ENCODE results near the gene HM13.

The HM13 gene

DNA sequence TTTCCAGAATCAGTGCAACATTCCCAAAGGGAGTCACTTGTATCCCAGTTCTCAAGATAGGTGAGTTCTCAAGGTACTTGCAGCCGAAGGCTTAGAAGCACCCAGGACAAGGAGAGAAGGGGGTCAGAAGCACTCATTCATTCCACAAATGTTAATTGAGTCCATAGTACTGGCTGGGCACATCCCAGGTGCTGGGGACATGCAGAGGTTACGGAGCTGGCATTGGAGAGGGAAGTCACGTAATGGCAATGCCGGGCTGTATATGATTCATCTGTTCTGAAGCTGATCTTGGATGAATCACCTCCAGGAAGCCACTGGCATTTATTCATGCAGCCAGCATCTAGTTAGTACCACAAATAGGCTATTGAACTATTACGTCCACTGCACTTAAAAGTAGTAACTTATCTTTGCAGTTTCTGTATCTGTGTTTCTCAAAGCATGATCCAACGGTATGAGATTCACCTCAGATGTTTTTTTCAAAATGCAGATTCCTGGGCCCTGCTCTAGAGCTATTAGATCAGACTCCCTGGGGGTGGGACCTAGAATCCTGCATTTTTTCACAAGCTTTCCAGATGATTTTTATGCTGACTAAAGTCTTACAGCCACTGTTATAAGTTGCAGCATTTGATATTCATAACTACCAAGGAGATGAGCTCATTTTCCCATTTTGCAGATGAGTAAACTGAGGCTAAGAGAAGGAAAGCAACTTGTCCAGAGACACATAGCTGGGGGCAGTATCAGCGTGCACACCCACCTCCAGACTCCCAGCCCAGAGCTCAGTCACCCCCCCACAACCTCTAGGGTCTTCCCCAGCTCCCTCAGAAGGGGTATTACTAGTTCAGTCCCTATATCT lies 46.7 kb downstream of the HM13 start:
- Histone ChIP-seq H3K4me2 (ENCODE audit: low read depth, low read length, poor library complexity, severe bottlenecking) (peak overlapping the region; percentile 8), H3K27me3 (ENCODE audit: insufficient read depth, low read length, poor library complexity, severe bottlenecking) (no peaks in the 10 kb centered on the region), H3F3A (ENCODE audit: low read depth) (no peaks in the 10 kb centered on the region), H3K9ac (ENCODE audit: low read depth, low read length, poor library complexity, severe bottlenecking) (no peak overlapping the region), H3K9me3 (ENCODE audit: insufficient read depth, low read depth, low read length) (no peaks in the 10 kb centered on the region), H3K9me2 (replicated peaks; ENCODE audit: low read depth, low read length) (no peaks in the 10 kb centered on the region), H3K79me2 (ENCODE audit: insufficient read depth, low read length) (no peaks in the 10 kb centered on the region), H4K20me1 (ENCODE audit: insufficient read depth, low read length, poor library complexity, severe bottlenecking) (no peaks in the 10 kb centered on the region), H2AFZ (ENCODE audit: low read length) (no peak overlapping the region), H3K4me3 (ENCODE audit: low read length, poor library complexity, severe bottlenecking) (no peak overlapping the region), H3K4me1 (ENCODE audit: insufficient read depth, low read length, poor library complexity, severe bottlenecking) (peaks cover 10% of the 10 kb centered on the region), H3K36me3 (ENCODE audit: insufficient read depth, low read length) (peaks cover 47% of the 10 kb centered on the region; the same call in 1 of the 2 replicates)
- TF ChIP-seq CTCF (conservative IDR thresholded peaks at IDR 0.05; ENCODE audit: low read length) (no peak), EZH2phosphoT487 (IDR thresholded peaks at IDR 0.05; ENCODE audit: borderline replicate concordance) (no peak)

GRCh38 chr20:31562241-31562640 lies 48.0 kb downstream of the HM13 start:
- no peak overlapping the region for H3K4me3 ChIP-seq (ENCODE audit: low read length, poor library complexity, severe bottlenecking)
- H4K20me1 ChIP-seq (ENCODE audit: insufficient read depth, low read length, poor library complexity, severe bottlenecking) = no peaks in the 10 kb centered on the region
- TF ChIP-seq CTCF (conservative IDR thresholded peaks at IDR 0.05; ENCODE audit: low read length) (no peak), EZH2phosphoT487 (IDR thresholded peaks at IDR 0.05; ENCODE audit: borderline replicate concordance) (no peak)
- H3K9ac ChIP-seq (ENCODE audit: low read depth, low read length, poor library complexity, severe bottlenecking) = no peak overlapping the region
- no peaks in the 10 kb centered on the region for H3K9me3 ChIP-seq (ENCODE audit: insufficient read depth, low read depth, low read length)
- no peaks in the 10 kb centered on the region for H3K27me3 ChIP-seq (ENCODE audit: insufficient read depth, low read length, poor library complexity, severe bottlenecking)
- H3K9me2 ChIP-seq (replicated peaks; ENCODE audit: low read depth, low read length) = no peaks in the 10 kb centered on the region
- H3K79me2 ChIP-seq (ENCODE audit: insufficient read depth, low read length) = no peaks in the 10 kb centered on the region
- peaks cover 51% of the 10 kb centered on the region; the same call in 1 of the 2 replicates for H3K36me3 ChIP-seq (ENCODE audit: insufficient read depth, low read length)
- H3K4me2 ChIP-seq (ENCODE audit: low read depth, low read length, poor library complexity, severe bottlenecking) = no peak overlapping the region
- H2AFZ ChIP-seq (ENCODE audit: low read length) = no peak overlapping the region
- H3F3A ChIP-seq (ENCODE audit: low read depth) = no peaks in the 10 kb centered on the region
- peaks cover 10% of the 10 kb centered on the region for H3K4me1 ChIP-seq (ENCODE audit: insufficient read depth, low read length, poor library complexity, severe bottlenecking)

DNA sequence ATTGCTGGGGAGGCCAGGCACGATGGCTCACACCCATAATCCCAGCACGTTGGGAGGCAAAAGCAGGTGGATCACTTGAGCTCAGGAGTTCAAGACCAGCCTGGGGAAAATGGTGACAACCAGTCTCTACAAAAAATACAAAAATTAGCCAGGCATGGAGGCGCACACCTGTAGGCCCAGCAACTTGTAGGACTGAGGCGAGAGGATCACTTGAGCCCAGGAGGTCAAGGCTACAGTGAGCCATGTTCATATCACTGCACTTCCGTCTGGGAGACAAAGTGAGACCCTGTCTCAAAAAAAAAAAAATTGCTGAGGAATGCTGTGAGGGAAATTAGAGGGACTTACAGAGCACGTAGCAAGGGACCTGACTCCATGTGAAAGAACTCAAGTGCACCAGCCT lies 50.0 kb downstream of the HM13 start:
- H3K4me3 ChIP-seq (ENCODE audit: low read length, poor library complexity, severe bottlenecking) = no peak overlapping the region
- H4K20me1 ChIP-seq (ENCODE audit: insufficient read depth, low read length, poor library complexity, severe bottlenecking) = no peaks in the 10 kb centered on the region
- no peak overlapping the region for H3K4me2 ChIP-seq (ENCODE audit: low read depth, low read length, poor library complexity, severe bottlenecking)
- H3K9me3 ChIP-seq (ENCODE audit: insufficient read depth, low read depth, low read length) = no peaks in the 10 kb centered on the region
- no peaks in the 10 kb centered on the region for H3K9me2 ChIP-seq (replicated peaks; ENCODE audit: low read depth, low read length)
- TF ChIP-seq EZH2phosphoT487 (IDR thresholded peaks at IDR 0.05; ENCODE audit: borderline replicate concordance) (no peak), CTCF (conservative IDR thresholded peaks at IDR 0.05; ENCODE audit: low read length) (no peak)
- no peak overlapping the region for H2AFZ ChIP-seq (ENCODE audit: low read length)
- peaks cover 10% of the 10 kb centered on the region for H3K4me1 ChIP-seq (ENCODE audit: insufficient read depth, low read length, poor library complexity, severe bottlenecking)
- H3K79me2 ChIP-seq (ENCODE audit: insufficient read depth, low read length) = no peaks in the 10 kb centered on the region
- no peak overlapping the region for H3K9ac ChIP-seq (ENCODE audit: low read depth, low read length, poor library complexity, severe bottlenecking)
- H3K27me3 ChIP-seq (ENCODE audit: insufficient read depth, low read length, poor library complexity, severe bottlenecking) = no peaks in the 10 kb centered on the region
- peaks cover 67% of the 10 kb centered on the region; the same call in 1 of the 2 replicates for H3K36me3 ChIP-seq (ENCODE audit: insufficient read depth, low read length)
- H3F3A ChIP-seq (ENCODE audit: low read depth) = no peaks in the 10 kb centered on the region

Data from Loucy (cell line).